AG04450 (cell line): ENCODE measurements around the gene TCOF1. TPM values are rescaled to one million over a fixed set of nuclear protein-coding genes. Genes with fewer than 3 reads are reported as not detected.

Experiments
- CTCF ChIA-PET: fragments of 300-600, 350-600 bp; formaldehyde crosslinking; extraction: SDS; loops from one replicate; lab custom pipeline; 2022; ENCODE audit warnings: antibody characterized with exemption, inconsistent platforms; lab: Charles Lee
- POLR2A ChIA-PET: fragments of 350-600 bp; formaldehyde crosslinking; extraction: SDS; loops from one replicate; lab custom pipeline; 2021; ENCODE audit warnings: antibody characterized with exemption, inconsistent platforms; lab: Yijun Ruan, JAX
- DNase-seq: peaks from one replicate; pipeline ENCODE4 v3.0.0-alpha.2; 2011; ENCODE audit warnings: low read depth, low spot score
- H3K27ac ChIP-seq: one replicate; pipeline ENCODE4 v1.5.1; 2012; ENCODE audit warnings: low read depth, low read length, control low read depth
- H3K27me3 ChIP-seq: one replicate; pipeline ENCODE4 v1.6.0; 2012; ENCODE audit warnings: low read length; ENCODE audit not compliant: control insufficient read depth, insufficient read depth
- H3K4me3 ChIP-seq: 2 replicates; pipeline ENCODE4 v1.5.1; 2011; ENCODE audit warnings: mild to moderate bottlenecking, low read depth, low read length, control low read depth
- H3K9me3 ChIP-seq: 2 replicates; pipeline ENCODE4 v1.5.1; 2012; ENCODE audit warnings: low read length; ENCODE audit not compliant: control insufficient read depth, insufficient read depth
- polyA plus RNA-seq: library from polyadenylated mRNA; depleted of rRNA; stranded (reverse); fragments of >200 nt; gene quantifications from 2 replicates; pipeline ENCODE4 v1.2.3, GENCODE V29; 2011
- TF ChIP-seq, protein P1 (sequence below): IDR thresholded peaks from 2 replicates; pipeline ENCODE4 v1.5.1; 2011; ENCODE audit warnings: low read depth, low read length, control low read depth, inconsistent platforms

TCOF1 gene
- polyA plus RNA-seq, 1 experiment: 6.5 TPM

GRCh38 chr5:150404941-150405816 is 47.7 kb downstream of the TCOF1 start:
- no peak overlapping the region for H3K27ac ChIP-seq
- DNase-seq: no peak
- POLR2A ChIA-PET: no interaction called here
- CTCF ChIA-PET: no interaction called here
- no peaks in the 10 kb centered on the region for H3K27me3 ChIP-seq
- H3K4me3 ChIP-seq: no peak overlapping the region
- no peaks in the 10 kb centered on the region for H3K9me3 ChIP-seq
- TF ChIP-seq, protein P1, sequence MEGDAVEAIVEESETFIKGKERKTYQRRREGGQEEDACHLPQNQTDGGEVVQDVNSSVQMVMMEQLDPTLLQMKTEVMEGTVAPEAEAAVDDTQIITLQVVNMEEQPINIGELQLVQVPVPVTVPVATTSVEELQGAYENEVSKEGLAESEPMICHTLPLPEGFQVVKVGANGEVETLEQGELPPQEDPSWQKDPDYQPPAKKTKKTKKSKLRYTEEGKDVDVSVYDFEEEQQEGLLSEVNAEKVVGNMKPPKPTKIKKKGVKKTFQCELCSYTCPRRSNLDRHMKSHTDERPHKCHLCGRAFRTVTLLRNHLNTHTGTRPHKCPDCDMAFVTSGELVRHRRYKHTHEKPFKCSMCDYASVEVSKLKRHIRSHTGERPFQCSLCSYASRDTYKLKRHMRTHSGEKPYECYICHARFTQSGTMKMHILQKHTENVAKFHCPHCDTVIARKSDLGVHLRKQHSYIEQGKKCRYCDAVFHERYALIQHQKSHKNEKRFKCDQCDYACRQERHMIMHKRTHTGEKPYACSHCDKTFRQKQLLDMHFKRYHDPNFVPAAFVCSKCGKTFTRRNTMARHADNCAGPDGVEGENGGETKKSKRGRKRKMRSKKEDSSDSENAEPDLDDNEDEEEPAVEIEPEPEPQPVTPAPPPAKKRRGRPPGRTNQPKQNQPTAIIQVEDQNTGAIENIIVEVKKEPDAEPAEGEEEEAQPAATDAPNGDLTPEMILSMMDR: no peak

DNA sequence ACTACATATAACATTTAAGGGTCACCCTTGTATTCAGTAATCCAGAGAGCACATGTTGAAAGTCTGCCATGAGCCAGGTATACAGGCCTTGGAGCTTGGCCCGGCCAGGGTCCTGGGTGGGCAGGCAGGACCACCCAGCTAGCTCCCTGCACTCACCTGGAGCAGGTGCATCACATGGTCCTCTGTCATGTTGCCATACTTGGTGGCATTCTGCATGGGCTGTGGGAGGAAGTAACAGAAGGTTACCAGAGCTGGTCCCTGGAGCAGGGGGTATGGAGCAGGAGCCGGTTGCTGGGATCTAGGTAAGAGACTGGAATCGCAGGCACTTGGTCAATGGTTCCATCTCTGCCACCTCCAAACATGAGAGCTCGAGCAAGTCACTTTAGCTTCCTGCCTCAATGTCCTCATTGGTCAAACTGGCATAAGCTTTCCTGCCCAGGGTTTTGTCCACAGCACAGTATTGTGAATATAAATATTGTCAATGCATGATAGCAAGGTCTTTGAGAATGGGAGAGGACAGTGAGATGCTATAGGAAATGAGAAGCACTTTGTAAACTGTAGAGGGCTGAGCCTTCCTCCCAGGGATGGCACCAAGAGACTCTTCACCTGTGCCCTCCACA is 48.7 kb downstream of the TCOF1 start:
- TF ChIP-seq, protein P1: no peak
- Histone ChIP-seq H3K27ac (no peak overlapping the region), H3K4me3 (no peak overlapping the region), H3K9me3 (no peaks in the 10 kb centered on the region), H3K27me3 (no peaks in the 10 kb centered on the region)
- ChIA-PET CTCF (no interaction called here), POLR2A (interaction anchor here (0.6 kb wide), 1 partner anchor 14 kb away, joined by 7 read pairs; no protein-coding TSS in a partner anchor)
- no peak for DNase-seq

GRCh38 chr5:150406723-150407095 is 49.2 kb downstream of the TCOF1 start:
- Histone ChIP-seq H3K9me3 (no peaks in the 10 kb centered on the region), H3K27ac (no peak overlapping the region), H3K27me3 (no peaks in the 10 kb centered on the region), H3K4me3 (no peak overlapping the region)
- no peak for DNase-seq
- TF ChIP-seq, protein P1: no peak
- CTCF ChIA-PET: no interaction called here
- POLR2A ChIA-PET: interaction anchor here (0.6 kb wide), 1 partner anchor 14 kb away, joined by 7 read pairs; no protein-coding TSS in a partner anchor

GRCh38 chr5:150407096-150407720 is 49.7 kb downstream of the TCOF1 start:
- no peak overlapping the region for H3K4me3 ChIP-seq
- POLR2A ChIA-PET: no interaction called here

More at GRCh38 chr5:150407096-150407720, 49.7 kb downstream of the TCOF1 start:
- DNase-seq: no peak
- no peak overlapping the region for H3K27ac ChIP-seq
- H3K27me3 ChIP-seq: no peaks in the 10 kb centered on the region
- H3K9me3 ChIP-seq: no peaks in the 10 kb centered on the region
- CTCF ChIA-PET: no interaction called here
- TF ChIP-seq, protein P1: no peak
